Measurements from ENCODE around the gene MLH1. TPM values are rescaled to one million over a fixed set of nuclear protein-coding genes. Genes with fewer than 3 reads are reported as not detected.

The MLH1 gene
- total RNA-seq, 2 experiments from 2014 or later: 18.9 to 23.8 TPM

- Mint-ChIP-seq H3K36me3 (ENCODE audit: low read depth) (peaks cover 45% of the 10 kb centered on the region), H3K9me3 (no peaks in the 10 kb centered on the region), H3K27me3 (no peaks in the 10 kb centered on the region), H3K27ac (no peak overlapping the region), H3K4me3 (no peak overlapping the region), H3K4me1 (ENCODE audit: low read depth) (peaks cover 39% of the 10 kb centered on the region)
- Histone ChIP-seq H3K36me3 (ENCODE audit: insufficient read depth, low read length) (peaks cover 24% of the 10 kb centered on the region), H3K27me3 (ENCODE audit: control insufficient read depth in 1 of 2, insufficient read depth in 2 of 2, low read length in 2 of 2) (no peaks in the 10 kb centered on the region), H3K4me1 (ENCODE audit: insufficient read depth, low read length) (peaks cover 38% of the 10 kb centered on the region), H3K4me3 (ENCODE audit: low read length) (peak overlapping the region; percentile 71), H3K9me3 (ENCODE audit: control insufficient read depth in 1 of 2, insufficient read depth in 1 of 2, low read length in 2 of 2) (no peaks in the 10 kb centered on the region), H3K27ac (ENCODE audit: low read depth in 1 of 2, low read length in 2 of 2) (peak overlapping the region; percentile 91 to 99)
- CTCF ChIA-PET: interaction anchor here (0.9 to 4.5 kb wide), 4 partner anchors 17 to 123 kb away, joined by 3 to 20 read pairs (median 8); no protein-coding TSS in a partner anchor
- TF ChIP-seq, protein P1, sequence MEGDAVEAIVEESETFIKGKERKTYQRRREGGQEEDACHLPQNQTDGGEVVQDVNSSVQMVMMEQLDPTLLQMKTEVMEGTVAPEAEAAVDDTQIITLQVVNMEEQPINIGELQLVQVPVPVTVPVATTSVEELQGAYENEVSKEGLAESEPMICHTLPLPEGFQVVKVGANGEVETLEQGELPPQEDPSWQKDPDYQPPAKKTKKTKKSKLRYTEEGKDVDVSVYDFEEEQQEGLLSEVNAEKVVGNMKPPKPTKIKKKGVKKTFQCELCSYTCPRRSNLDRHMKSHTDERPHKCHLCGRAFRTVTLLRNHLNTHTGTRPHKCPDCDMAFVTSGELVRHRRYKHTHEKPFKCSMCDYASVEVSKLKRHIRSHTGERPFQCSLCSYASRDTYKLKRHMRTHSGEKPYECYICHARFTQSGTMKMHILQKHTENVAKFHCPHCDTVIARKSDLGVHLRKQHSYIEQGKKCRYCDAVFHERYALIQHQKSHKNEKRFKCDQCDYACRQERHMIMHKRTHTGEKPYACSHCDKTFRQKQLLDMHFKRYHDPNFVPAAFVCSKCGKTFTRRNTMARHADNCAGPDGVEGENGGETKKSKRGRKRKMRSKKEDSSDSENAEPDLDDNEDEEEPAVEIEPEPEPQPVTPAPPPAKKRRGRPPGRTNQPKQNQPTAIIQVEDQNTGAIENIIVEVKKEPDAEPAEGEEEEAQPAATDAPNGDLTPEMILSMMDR (IDR thresholded peaks at IDR 0.05): no peak
- POLR2A ChIA-PET: interaction anchor here (0.6 to 4.0 kb wide), 25 partner anchors 9 to 1530 kb away, joined by 3 to 67 read pairs (median 5); partner anchors contain the start of genes DLEC1, OXSR1 and TRANK1
- ATAC-seq (ENCODE audit: poor library complexity) (no peak), DNase-seq (peak in 2 of 14 experiments; percentile 6 to 44)
- intact Hi-C loops (cut with DNase I, micrococcal nuclease): loop anchor here (2.0 to 10.0 kb wide), 3 partner anchors 47 to 1143 kb away; partner anchors contain the start of genes ACAA1 (in 1 of the 2), MYD88 (in 1 of the 2) and TRANK1 (in 1 of the 2)
These were observed 1.2 kb upstream of the MLH1 start for GRCh38 chr3:36991923-36992805.

- ChIA-PET CTCF (interaction anchor here (0.8 to 4.5 kb wide), 6 partner anchors 17 to 124 kb away, joined by 3 to 20 read pairs (median 4); no protein-coding TSS in a partner anchor), POLR2A (interaction anchor here (0.6 to 4.0 kb wide), 32 partner anchors 9 to 1529 kb away, joined by 3 to 67 read pairs (median 4); partner anchors contain the start of genes DLEC1, OXSR1 and TRANK1)
- intact Hi-C loops (cut with DNase I, micrococcal nuclease): loop anchor here (2.0 to 10.0 kb wide), 2 partner anchors 80 to 1142 kb away; partner anchors contain the start of genes ACAA1 (in 1 of the 2) and MYD88 (in 1 of the 2)
- Mint-ChIP-seq H3K27me3 (no peaks in the 10 kb centered on the region), H3K9me3 (no peaks in the 10 kb centered on the region), H3K4me1 (ENCODE audit: low read depth) (peaks cover 38% of the 10 kb centered on the region), H3K36me3 (ENCODE audit: low read depth) (peaks cover 45% of the 10 kb centered on the region), H3K4me3 (no peak within 1 kb of the TSS), H3K27ac (no peak within 1 kb of the TSS)
- peak within 1 kb of the TSS; percentile 98 to 99 for H3K27ac ChIP-seq (ENCODE audit: low read depth in 1 of 2, low read length in 2 of 2)
- peaks cover 38% of the 10 kb centered on the region for H3K4me1 ChIP-seq (ENCODE audit: insufficient read depth, low read length)
- H3K27me3 ChIP-seq (ENCODE audit: control insufficient read depth in 1 of 2, insufficient read depth in 2 of 2, low read length in 2 of 2): no peaks in the 10 kb centered on the region
- H3K36me3 ChIP-seq (ENCODE audit: insufficient read depth, low read length): peaks cover 26% of the 10 kb centered on the region
- peak within 1 kb of the TSS; percentile 71 for H3K4me3 ChIP-seq (ENCODE audit: low read length)
- peak; percentile 81 for ATAC-seq (ENCODE audit: poor library complexity)
- DNase-seq: peak in 4 of 14 experiments; percentile 98 to 100 (median 100)
- TF ChIP-seq, protein P1 (IDR thresholded peaks at IDR 0.05): peak; percentile 22
- no peaks in the 10 kb centered on the region for H3K9me3 ChIP-seq (ENCODE audit: control insufficient read depth in 1 of 2, insufficient read depth in 1 of 2, low read length in 2 of 2)
These were observed 452 bp upstream of the MLH1 start, which contains the start of gene EPM2AIP1 for GRCh38 chr3:36992806-36993325. Gene EPM2AIP1, minus strand, starts transcription at chr3:36993131. Its CDS starts 54 bp downstream, at chr3:36993077.

GRCh38 chr3:37014620-37015019 is 21.3 kb downstream of the MLH1 start:
- POLR2A ChIA-PET: no interaction called here
- CTCF ChIA-PET: interaction anchor here (1.8 kb wide), 1 partner anchor 11 kb away, joined by 4 read pairs; no protein-coding TSS in a partner anchor
- H3K36me3 ChIP-seq (ENCODE audit: insufficient read depth, low read length): peaks cover 69% of the 10 kb centered on the region

More at GRCh38 chr3:37014620-37015019, 21.3 kb downstream of the MLH1 start:
- Mint-ChIP-seq H3K36me3 (ENCODE audit: low read depth) (peaks cover 80% of the 10 kb centered on the region), H3K4me1 (ENCODE audit: low read depth) (no peaks in the 10 kb centered on the region), H3K9me3 (no peaks in the 10 kb centered on the region), H3K27ac (no peak overlapping the region), H3K27me3 (no peaks in the 10 kb centered on the region), H3K4me3 (no peak overlapping the region)
- H3K4me3 ChIP-seq (ENCODE audit: low read length): no peak overlapping the region
- H3K27me3 ChIP-seq (ENCODE audit: control insufficient read depth in 1 of 2, insufficient read depth in 2 of 2, low read length in 2 of 2): no peaks in the 10 kb centered on the region
- intact Hi-C loops (cut with DNase I, micrococcal nuclease): no loop called here
- H3K27ac ChIP-seq (ENCODE audit: low read depth in 1 of 2, low read length in 2 of 2): no peak overlapping the region
- ATAC-seq (ENCODE audit: poor library complexity) (no peak), DNase-seq (no peak)
- TF ChIP-seq, protein P1 (IDR thresholded peaks at IDR 0.05): no peak
- H3K9me3 ChIP-seq (ENCODE audit: control insufficient read depth in 1 of 2, insufficient read depth in 1 of 2, low read length in 2 of 2): no peaks in the 10 kb centered on the region
- no peaks in the 10 kb centered on the region for H3K4me1 ChIP-seq (ENCODE audit: insufficient read depth, low read length)

All from CD4-positive, alpha-beta T cell (primary cell).